SU-DHL-6 (cell line): ENCODE results near the gene PKNOX2.

Experiments used
- H2AFZ ChIP-seq: fragments of 200-600 bp; sonication (generic); 2 replicates; pipeline ENCODE4 v1.6.1; 2014; ENCODE audit warnings: low read depth, mild to moderate bottlenecking, moderate library complexity, mixed read lengths, antibody characterized with exemption, low read length; ENCODE audit not compliant: severe bottlenecking
- H3F3A ChIP-seq: fragments of 200-600 bp; shearing (Covaris generic); 2 replicates; pipeline ENCODE4 v1.6.0; 2016; ENCODE audit warnings: antibody characterized with exemption, mild to moderate bottlenecking; ENCODE audit not compliant: insufficient read depth
- H3K27ac ChIP-seq: fragments of 200-600 bp; sonication (generic); 2 replicates; pipeline ENCODE4 v1.5.1; 2016; ENCODE audit warnings: low read depth, mild to moderate bottlenecking, low read length, moderate library complexity, mixed read lengths
- H3K27me3 ChIP-seq: fragments of 200-600 bp; sonication (generic), shearing (Covaris generic); 2 replicates; pipeline ENCODE4 v1.6.0; 2014; ENCODE audit warnings: mild to moderate bottlenecking, low read length
- H3K36me3 ChIP-seq: fragments of 200-600 bp; sonication (generic); 2 replicates; pipeline ENCODE4 v1.6.1; 2014; ENCODE audit warnings: mild to moderate bottlenecking, low read length, mixed read lengths
- H3K4me2 ChIP-seq: fragments of 300-600, 200-600 bp; shearing (Covaris generic), sonication (generic); 2 replicates; pipeline ENCODE4 v1.6.0; 2014; ENCODE audit warnings: low read length, low read depth, mild to moderate bottlenecking; ENCODE audit not compliant: poor library complexity, severe bottlenecking
- H3K4me3 ChIP-seq: fragments of 200-600 bp; sonication (generic); 2 replicates; pipeline ENCODE4 v1.5.1; 2014; ENCODE audit warnings: antibody characterized with exemption, low read length, mild to moderate bottlenecking, mixed read lengths; ENCODE audit not compliant: insufficient read depth, poor library complexity, severe bottlenecking
- H3K79me2 ChIP-seq: fragments of 200-600 bp; sonication (generic); 2 replicates; pipeline ENCODE4 v1.6.1; 2014; ENCODE audit warnings: mild to moderate bottlenecking, low read length, moderate library complexity; ENCODE audit not compliant: insufficient read depth
- H3K9ac ChIP-seq: fragments of 200-600 bp; sonication (generic); 2 replicates; pipeline ENCODE4 v1.7.0; 2014; ENCODE audit warnings: mild to moderate bottlenecking, low read length
- H3K9me2 ChIP-seq: fragments of 200-600 bp; sonication (generic); replicated peaks from 2 replicates; pipeline ENCODE4 v1.6.1; 2014; ENCODE audit warnings: low read length; ENCODE audit not compliant: insufficient read depth
- H3K9me3 ChIP-seq: fragments of 200-600 bp; sonication (generic); 2 replicates; pipeline ENCODE4 v1.6.1; 2014; ENCODE audit warnings: low read length, mixed read lengths; ENCODE audit not compliant: insufficient read depth
- H4K20me1 ChIP-seq: fragments of 200-600 bp; sonication (generic); 2 replicates; pipeline ENCODE4 v1.6.1; 2014; ENCODE audit warnings: low read depth, mild to moderate bottlenecking, antibody characterized with exemption, low read length, moderate library complexity, mixed read lengths
- EZH2phosphoT487 ChIP-seq: fragments of 200-600 bp; sonication (generic), shearing (Covaris generic); conservative IDR thresholded peaks from 2 replicates; pipeline ENCODE4 v1.6.1; 2018; ENCODE audit warnings: mild to moderate bottlenecking, antibody characterized with exemption, low read length, moderate library complexity, mixed read lengths
- TF ChIP-seq, protein P1 (sequence below): fragments of 200-600 bp; sonication (generic); IDR thresholded peaks from one replicate; pipeline ENCODE4 v1.5.1; 2017; ENCODE audit warnings: antibody characterized with exemption, mild to moderate bottlenecking, low read length, moderate library complexity; ENCODE audit not compliant: insufficient read depth, poor library complexity, severe bottlenecking

PKNOX2 gene

DNA sequence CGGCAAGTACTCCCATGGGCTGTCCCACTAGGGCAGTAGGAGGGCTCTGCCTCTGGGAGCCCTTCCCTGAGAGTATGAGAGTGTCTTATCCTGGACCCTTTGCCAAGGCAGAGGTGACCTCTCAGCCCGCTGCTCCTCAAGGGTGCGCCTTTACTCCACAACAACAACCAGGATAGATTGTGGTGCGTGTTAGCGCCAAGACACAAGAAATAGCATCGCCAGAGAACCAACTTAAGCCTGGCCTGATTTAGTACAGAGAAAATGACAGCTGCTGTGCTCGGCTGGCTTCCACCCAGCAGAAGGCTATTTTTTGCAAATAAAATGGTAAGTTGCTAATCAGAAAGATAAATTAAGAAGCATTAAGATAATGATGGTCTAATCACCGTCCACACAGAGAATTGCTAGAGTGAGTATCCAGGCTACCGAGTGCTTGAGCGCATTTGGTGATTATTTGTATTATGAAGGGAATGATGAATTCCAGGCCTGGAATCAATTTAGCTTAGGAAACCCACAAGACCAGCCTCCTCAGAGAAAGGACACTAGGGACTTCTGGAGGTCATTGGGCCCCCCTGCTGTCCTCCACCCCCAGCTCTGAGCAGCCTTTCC lies 119.8 kb downstream of the PKNOX2 start:
- Histone ChIP-seq H3K4me3 (no peak overlapping the region), H3K9ac (no peak overlapping the region), H3K27me3 (no peaks in the 10 kb centered on the region), H3F3A (no peaks in the 10 kb centered on the region), H3K79me2 (no peaks in the 10 kb centered on the region), H3K36me3 (no peaks in the 10 kb centered on the region), H3K9me3 (no peaks in the 10 kb centered on the region), H3K9me2 (no peaks in the 10 kb centered on the region), H3K4me2 (no peak overlapping the region), H4K20me1 (no peaks in the 10 kb centered on the region), H3K27ac (no peak overlapping the region), H2AFZ (no peak overlapping the region)
- TF ChIP-seq, protein P1, sequence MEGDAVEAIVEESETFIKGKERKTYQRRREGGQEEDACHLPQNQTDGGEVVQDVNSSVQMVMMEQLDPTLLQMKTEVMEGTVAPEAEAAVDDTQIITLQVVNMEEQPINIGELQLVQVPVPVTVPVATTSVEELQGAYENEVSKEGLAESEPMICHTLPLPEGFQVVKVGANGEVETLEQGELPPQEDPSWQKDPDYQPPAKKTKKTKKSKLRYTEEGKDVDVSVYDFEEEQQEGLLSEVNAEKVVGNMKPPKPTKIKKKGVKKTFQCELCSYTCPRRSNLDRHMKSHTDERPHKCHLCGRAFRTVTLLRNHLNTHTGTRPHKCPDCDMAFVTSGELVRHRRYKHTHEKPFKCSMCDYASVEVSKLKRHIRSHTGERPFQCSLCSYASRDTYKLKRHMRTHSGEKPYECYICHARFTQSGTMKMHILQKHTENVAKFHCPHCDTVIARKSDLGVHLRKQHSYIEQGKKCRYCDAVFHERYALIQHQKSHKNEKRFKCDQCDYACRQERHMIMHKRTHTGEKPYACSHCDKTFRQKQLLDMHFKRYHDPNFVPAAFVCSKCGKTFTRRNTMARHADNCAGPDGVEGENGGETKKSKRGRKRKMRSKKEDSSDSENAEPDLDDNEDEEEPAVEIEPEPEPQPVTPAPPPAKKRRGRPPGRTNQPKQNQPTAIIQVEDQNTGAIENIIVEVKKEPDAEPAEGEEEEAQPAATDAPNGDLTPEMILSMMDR: no peak
- no peak for TF ChIP-seq EZH2phosphoT487

GRCh38 chr11:125285844-125286243 lies 121.3 kb downstream of the PKNOX2 start:
- H3K9me3 ChIP-seq: no peaks in the 10 kb centered on the region
- TF ChIP-seq, protein P1: no peak
- no peak for TF ChIP-seq EZH2phosphoT487
- no peaks in the 10 kb centered on the region for H3K79me2 ChIP-seq
- no peak overlapping the region for H3K9ac ChIP-seq
- no peaks in the 10 kb centered on the region for H3K27me3 ChIP-seq
- no peaks in the 10 kb centered on the region for H3K9me2 ChIP-seq
- H3K36me3 ChIP-seq: no peaks in the 10 kb centered on the region
- H3F3A ChIP-seq: no peaks in the 10 kb centered on the region
- H4K20me1 ChIP-seq: no peaks in the 10 kb centered on the region
- H3K27ac ChIP-seq: no peak overlapping the region
- no peak overlapping the region for H3K4me3 ChIP-seq
- no peak overlapping the region for H2AFZ ChIP-seq
- H3K4me2 ChIP-seq: no peak overlapping the region

- no peaks in the 10 kb centered on the region for H3K79me2 ChIP-seq
- no peaks in the 10 kb centered on the region for H3K9me3 ChIP-seq
- H4K20me1 ChIP-seq: no peaks in the 10 kb centered on the region
- H3K9ac ChIP-seq: no peak overlapping the region
- no peaks in the 10 kb centered on the region for H3K27me3 ChIP-seq
- H3K4me2 ChIP-seq: no peak overlapping the region
- TF ChIP-seq, protein P1: no peak
- H2AFZ ChIP-seq: no peak overlapping the region
- H3K27ac ChIP-seq: no peak overlapping the region
- H3K9me2 ChIP-seq: no peaks in the 10 kb centered on the region
- no peaks in the 10 kb centered on the region for H3F3A ChIP-seq
- no peak overlapping the region for H3K4me3 ChIP-seq
- H3K36me3 ChIP-seq: no peaks in the 10 kb centered on the region
Observed at GRCh38 chr11:125286486-125286885, 121.9 kb downstream of the PKNOX2 start.
